Endothelial cell of umbilical vein (primary cell): ENCODE measurements around the gene AUTS2.

Experiments
- CTCF ChIP-seq, 2 donors: IDR thresholded peaks; 1 replicate in 1 of 2; 2 replicates in 1 of 2; pipeline ENCODE4 v1.5.1; 2011; ENCODE audit warnings: low read length in 2 of 2, mild to moderate bottlenecking in 2 of 2, moderate library complexity in 2 of 2, control low read depth in 1 of 2, inconsistent platforms in 1 of 2, low read depth in 1 of 2; ENCODE audit not compliant: insufficient read depth in 1 of 2; ENCODE audit errors: extremely low read depth in 1 of 2
- EZH2 ChIP-seq: IDR thresholded peaks from 2 replicates; pipeline ENCODE4 v1.6.1; 2012; ENCODE audit warnings: borderline replicate concordance, low read depth, mild to moderate bottlenecking, moderate library complexity, low read length, inconsistent platforms; ENCODE audit not compliant: severe bottlenecking
- FOS ChIP-seq: IDR thresholded peaks from 2 replicates; pipeline ENCODE4 v1.6.1; 2011; ENCODE audit warnings: mild to moderate bottlenecking, low read length, moderate library complexity, borderline replicate concordance; ENCODE audit not compliant: insufficient read depth
- MAX ChIP-seq: IDR thresholded peaks from 2 replicates; pipeline ENCODE4 v1.6.1; 2011; ENCODE audit not compliant: insufficient read depth, insufficient read length
- MYC ChIP-seq: IDR thresholded peaks from one replicate; pipeline ENCODE4 v1.6.1; 2011; ENCODE audit warnings: mild to moderate bottlenecking, low read depth, low read length
- POLR2A ChIP-seq: IDR thresholded peaks from 2 replicates; pipeline ENCODE4 v1.6.1; 2012; ENCODE audit warnings: low read depth, mild to moderate bottlenecking, control low read depth, low read length

- TF ChIP-seq CTCF (IDR thresholded peaks at IDR 0.05; ENCODE audit: extremely low read depth in 1 of 2, insufficient read depth in 1 of 2, low read depth in 1 of 2, low read length in 2 of 2) = no peak
- no peak for TF ChIP-seq EZH2
- no peak for TF ChIP-seq POLR2A
- no peak for TF ChIP-seq FOS
- no peak for TF ChIP-seq MYC
- no peak for TF ChIP-seq MAX
Measured at GRCh38 chr7:69610374-69611084, 12.3 kb downstream of the AUTS2 start.
